ENCODE data around the gene ITCH.
A peak's percentile ranks its signal among the peaks of the same experiment; 100 is the strongest.

The ITCH gene

GRCh38 chr20:34532320-34532719 is 169.2 kb downstream of the ITCH start:
- DNase-seq (ENCODE audit: low read depth): no peak

DNA sequence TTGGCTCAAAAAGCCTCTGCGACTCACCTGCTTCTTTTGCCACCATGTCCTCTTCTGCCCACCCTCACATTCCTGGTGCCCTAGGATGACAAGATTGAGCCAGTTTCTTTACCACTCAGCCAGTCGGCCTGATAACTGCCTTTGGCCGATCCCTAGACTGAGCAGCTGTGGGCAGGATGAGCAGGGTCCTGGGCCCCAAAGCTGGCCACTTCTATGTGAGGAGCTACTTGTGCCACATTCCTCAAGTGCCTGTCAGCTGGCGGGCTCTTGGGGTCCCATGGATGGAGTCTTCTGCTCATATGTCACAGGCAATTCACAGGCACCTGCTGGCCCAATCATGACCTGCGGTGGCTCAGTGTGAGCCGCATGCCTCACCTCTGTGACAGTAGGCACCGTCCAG is 169.7 kb downstream of the ITCH start:
- DNase-seq (ENCODE audit: low read depth): no peak

GRCh38 chr20:34534391-34535165 is 171.5 kb downstream of the ITCH start:
- no peak for DNase-seq (ENCODE audit: low read depth)

DNA sequence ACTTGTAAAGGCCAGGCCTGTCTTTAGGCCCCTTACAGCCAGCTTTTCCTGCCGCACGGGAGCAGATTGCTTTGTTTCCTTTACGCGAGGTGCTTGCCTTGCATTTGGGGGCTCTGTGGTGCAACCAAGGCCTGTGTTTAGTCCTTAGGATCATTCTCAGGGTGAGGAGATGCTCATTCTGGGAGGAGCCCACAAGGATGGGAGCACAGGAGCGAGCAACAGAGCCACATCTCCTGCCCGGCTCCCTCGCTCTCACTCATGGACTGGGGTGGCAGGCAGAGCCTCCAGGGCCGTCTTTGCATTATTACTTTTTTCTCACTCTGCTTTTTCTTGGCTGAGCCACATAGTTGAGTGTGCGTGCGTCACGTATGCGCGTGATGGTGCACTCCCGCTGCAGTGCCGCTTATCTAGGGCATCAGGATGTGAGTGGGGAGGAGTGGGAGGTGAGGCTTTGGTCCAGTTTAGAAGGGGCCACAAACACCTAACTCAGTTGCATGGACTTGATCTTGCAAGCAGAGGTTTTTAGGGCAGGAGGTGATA is 172.3 kb downstream of the ITCH start:
- no peak for DNase-seq (ENCODE audit: low read depth)

GRCh38 chr20:34535857-34536256 is 172.8 kb downstream of the ITCH start:
- no peak for DNase-seq (ENCODE audit: low read depth)

DNA sequence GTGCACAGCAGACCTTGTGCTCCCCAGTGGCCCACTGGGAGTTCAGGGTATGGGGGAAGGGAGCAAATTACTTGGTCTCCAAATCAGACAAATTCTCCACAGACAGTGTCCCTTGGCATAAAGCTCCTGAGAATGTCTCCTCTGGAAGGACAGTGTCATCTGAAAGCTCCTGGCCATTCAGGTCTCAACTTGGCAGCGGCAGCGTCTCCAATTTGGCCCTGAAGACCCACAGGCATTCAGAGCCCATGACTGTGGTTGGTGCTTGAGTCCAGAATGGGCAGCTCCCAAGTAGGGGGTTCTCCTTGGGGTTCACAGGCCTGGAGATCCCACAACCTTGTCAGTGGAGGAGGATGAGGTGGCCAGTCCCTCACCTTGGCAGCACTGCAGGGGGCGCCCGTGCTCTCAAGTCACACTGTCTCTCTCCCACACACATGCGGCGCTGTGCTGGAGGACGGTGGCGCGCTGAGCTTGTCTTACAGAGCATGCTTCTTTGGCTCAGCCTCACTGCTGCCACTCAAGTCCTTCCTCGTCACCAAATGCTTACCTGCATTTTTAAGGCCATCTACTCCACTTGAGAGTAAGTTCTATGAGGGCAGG is 173.8 kb downstream of the ITCH start:
- DNase-seq (ENCODE audit: low read depth): peak; percentile 53

GRCh38 chr20:34537651-34538050 is 174.6 kb downstream of the ITCH start:
- DNase-seq (ENCODE audit: low read depth): no peak

DNA sequence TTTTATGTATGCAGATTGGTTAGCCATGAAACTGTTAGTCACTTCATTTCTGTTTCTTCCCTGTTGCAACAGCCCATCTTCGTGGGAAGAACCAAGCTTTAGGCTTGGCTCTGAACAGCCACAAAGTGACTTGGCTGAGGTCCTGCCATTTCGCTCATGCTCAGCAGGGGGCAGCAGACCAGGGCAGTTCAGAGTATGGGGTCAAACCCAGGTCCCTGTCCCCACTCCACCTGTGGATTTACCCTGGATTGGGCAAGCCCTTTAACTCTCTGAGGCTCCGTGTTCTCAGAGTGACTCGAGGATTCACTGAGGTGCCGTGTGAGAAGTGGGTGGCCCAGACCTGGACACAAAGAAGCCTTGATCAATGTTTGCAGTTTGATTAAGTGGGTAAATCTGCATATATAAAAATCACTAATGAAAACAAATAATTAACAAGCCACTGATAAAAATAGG is 175.6 kb downstream of the ITCH start:
- DNase-seq (ENCODE audit: low read depth): peak; percentile 63

- DNase-seq (ENCODE audit: low read depth): no peak
These were observed 176.7 kb downstream of the ITCH start for GRCh38 chr20:34539756-34540155.

DNA sequence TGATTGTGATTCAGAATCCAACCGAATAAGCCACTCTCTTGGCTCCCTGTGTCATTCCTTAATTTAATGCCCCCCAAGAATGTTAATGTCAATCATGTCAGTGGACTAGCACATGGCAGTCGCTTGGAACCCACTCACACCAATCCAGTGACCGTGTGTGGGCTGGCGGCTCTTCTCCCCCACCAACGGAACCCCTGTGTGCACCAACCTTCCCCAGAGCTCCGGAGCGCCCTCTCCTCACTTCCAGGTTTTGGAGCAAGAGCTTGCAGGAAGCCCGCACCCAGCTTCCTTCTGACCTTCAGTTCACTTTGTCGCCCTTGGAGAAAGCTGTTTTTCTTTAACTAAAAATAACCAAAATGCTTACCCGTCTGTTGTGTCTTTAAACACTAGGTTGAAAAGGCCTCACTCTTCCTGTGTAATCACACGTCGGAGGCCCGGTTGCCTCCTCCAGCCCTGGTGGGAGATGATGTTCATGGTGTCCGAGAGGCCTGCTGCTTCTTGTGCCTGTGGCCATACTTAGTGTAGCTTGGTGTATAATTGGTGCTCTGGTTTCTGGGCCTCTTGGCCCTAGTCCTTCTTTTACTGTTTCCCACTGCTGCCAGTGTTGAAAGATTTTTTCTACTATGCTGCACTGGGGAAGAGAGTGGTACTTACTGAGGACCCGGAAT is 177.7 kb downstream of the ITCH start:
- DNase-seq (ENCODE audit: low read depth): no peak

GRCh38 chr20:34541264-34541901 is 178.3 kb downstream of the ITCH start:
- DNase-seq (ENCODE audit: low read depth): no peak

GRCh38 chr20:34541917-34542316 is 178.8 kb downstream of the ITCH start:
- no peak for DNase-seq (ENCODE audit: low read depth)

DNA sequence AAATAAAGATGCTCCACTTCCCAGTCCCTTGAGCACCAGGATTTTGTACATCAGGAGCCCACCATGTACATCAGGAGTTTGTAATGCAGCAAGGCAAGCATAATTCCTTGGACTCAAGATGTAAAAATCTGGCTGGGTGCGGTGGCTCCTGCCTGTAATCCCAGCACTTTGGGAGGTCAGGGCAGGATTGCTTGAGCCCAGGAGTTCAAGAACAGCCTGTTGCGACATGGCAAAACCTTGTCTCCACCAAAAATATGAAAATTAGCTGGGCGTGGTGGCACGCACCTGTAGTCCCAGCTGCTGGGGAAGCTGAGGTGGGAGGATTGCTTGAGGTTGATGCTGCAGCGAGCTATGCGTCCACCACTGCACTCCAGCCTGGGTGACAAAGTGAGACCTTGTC is 179.4 kb downstream of the ITCH start:
- no peak for DNase-seq (ENCODE audit: low read depth)

DNA sequence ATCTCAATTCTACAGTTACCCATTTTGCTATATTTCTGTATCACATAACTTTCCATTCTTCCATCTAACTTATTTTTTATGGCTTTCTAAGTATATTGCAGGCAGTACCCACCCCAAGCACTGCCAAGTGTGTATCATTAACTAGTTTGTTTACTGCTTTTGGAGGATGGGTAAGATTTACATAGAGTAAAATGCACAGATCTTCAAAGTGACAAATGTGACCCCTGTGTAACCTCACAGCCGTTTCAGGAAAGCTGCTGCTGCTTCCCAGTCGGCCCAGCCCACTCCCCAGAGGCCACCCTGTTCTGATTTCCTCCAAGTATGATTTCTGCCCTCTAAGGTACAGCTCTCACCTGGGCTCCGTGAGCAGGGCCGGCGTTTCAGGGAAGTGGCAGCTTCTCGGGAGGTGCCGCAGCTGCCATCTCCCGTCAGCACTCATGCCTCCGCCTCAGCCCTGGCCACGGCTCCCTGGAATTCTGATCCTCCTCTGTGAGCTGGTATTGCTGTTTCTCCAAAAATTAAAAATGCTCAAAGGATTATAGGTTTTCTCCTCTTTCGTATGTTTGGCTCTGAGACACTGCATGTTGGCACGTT is 180.5 kb downstream of the ITCH start:
- no peak for DNase-seq (ENCODE audit: low read depth)

DNA sequence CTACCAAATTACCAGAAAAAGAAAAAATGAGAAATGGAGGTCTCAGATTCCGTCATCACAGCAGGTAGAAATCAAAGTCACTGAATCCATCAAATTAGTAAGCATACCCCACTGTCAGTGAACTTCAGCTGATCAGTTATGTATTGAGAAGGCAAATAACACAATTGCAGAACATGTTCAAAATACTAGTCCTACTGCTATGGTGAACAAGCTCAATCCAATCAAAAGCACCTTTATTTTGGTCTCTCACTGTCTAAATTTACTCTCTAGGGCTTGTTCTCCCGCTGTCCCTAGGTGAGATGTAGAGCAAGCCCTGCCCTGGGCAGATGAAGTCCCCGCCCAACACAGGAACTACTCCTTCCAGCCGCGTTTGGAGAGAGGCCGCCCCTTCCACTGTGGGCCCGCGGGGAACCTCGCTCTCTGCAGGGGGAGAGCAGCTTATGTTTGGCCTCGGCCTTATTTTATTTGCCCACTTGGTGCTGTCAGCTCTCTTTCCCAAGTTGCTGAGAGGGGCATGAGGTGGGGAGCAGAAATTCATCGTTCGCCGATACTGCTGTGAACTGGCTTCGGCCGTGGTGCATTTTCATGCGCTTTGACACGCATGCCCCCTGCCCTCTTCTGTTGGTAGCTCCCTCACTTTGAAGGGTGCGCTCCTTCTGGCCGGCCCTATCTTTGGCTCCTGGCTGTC is 181.2 kb downstream of the ITCH start:
- DNase-seq (ENCODE audit: low read depth): no peak

DNA sequence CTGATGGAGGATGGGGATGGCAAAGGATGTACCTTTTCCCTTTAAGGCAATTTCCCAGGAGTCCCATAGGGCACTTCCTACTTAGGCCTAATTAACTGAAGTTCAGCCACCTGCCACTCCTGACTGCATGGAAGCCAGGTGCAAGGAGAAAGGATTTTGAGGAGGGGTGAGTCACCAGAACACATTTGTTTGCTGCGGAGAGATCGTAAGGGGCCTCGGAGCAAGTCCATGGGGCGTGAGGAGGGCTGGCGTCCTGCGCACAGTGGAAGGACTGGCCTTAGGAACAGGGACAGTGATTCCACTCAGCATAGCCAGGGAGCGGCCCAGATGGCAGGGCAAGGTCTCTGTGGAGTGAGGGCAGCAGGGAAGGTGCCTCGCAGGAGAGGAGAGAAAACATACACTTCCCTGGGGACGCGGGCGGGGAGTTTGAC is 183.7 kb downstream of the ITCH start:
- no peak for DNase-seq (ENCODE audit: low read depth)

- DNase-seq (ENCODE audit: low read depth): no peak
These were observed 185.0 kb downstream of the ITCH start for GRCh38 chr20:34547844-34548613.

GRCh38 chr20:34549291-34549928 is 186.3 kb downstream of the ITCH start:
- peak; percentile 34 for DNase-seq (ENCODE audit: low read depth)

DNA sequence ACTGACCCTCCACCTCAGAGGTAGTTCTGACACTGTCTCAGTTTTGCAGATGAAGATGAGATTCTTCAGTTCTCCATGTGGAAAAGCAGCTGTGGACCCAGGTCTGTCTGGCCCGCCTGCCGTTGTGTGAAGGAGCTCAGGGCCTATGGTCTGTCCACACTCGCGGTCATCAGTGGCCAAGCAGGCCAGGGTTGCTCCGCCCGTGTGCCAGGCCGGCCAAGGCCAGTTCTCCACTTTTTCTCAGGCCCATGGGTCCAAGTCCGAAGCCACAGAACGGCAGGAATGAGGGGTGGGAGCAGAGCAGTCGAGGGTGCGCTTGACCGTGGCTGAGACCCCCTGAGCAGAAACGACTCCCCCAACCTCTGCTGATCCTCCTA is 186.8 kb downstream of the ITCH start:
- DNase-seq (ENCODE audit: low read depth): no peak

DNA sequence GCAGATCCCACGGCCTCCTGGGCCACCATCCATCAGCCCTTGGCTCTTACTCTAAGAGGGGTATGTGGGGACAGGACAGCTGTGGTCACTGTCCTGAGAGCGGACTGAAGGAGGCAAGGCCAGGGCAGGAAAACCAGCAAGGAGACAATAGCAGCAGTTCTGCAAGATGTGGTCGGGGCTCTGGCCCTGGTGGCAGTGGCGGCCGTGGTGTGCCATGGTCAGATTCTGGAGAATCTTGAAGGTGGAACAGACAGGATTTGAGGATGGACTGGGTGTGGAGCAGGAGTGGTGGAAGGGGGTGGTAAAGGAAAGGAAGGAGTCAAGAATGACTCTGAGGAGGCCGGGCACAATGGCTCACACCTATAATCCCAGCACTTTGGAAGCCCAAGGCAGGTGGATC is 189.5 kb downstream of the ITCH start:
- no peak for DNase-seq (ENCODE audit: low read depth)
